GM19467 (cell line): Measurements from ENCODE around the gene RNF112.

Experiments used
- ATAC-seq: cut with Tn5 transposase; IDR thresholded peaks from one replicate; pipeline ENCODE4 v1.9.1; 2021; ENCODE audit warnings: mild to moderate bottlenecking, moderate library complexity; ENCODE audit not compliant: unreplicated experiment

The RNF112 gene, protein sequence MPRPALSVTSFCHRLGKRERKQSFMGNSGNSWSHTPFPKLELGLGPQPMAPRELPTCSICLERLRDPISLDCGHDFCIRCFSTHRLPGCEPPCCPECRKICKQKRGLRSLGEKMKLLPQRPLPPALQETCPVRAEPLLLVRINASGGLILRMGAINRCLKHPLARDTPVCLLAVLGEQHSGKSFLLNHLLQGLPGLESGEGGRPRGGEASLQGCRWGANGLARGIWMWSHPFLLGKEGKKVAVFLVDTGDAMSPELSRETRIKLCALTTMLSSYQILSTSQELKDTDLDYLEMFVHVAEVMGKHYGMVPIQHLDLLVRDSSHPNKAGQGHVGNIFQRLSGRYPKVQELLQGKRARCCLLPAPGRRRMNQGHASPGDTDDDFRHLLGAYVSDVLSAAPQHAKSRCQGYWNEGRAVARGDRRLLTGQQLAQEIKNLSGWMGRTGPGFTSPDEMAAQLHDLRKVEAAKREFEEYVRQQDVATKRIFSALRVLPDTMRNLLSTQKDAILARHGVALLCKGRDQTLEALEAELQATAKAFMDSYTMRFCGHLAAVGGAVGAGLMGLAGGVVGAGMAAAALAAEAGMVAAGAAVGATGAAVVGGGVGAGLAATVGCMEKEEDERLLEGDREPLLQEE

DNA sequence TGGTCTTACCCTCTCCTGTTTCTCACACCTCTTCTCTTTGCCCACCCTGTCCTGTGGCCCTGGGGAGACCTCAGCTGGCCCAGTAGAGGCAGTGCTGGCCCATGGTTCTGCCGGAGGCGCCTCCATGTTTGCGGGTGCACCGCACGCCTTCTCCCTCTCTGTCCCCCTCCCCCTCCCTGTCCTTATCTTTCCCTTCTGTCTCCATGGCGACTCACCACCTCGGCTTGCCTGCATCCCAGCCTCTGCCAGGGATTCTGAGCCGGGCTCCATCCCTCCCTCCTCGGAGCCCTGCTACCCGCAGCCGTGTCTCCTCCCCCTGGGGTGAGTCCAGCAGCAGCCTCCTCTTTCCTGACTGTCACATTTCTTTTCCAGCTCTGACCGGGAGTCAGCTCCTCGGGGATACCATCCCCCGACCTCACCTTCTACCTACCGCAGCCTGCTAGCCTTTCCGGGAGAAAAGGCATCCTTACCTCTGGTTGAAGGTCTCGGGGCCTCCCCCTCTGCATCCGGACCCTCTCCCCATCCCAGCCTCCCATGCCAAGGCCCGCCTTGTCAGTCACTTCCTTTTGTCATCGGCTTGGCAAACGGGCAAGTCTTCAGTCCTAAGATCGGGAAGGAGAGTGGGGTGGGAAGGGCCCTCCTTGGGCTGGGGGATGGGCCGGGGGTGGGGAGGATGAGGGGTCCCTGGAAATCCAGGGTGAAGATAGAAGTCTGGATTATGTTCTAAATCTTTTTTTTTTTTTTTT, at the start of gene RNF112:
Gene RNF112 (plus strand): TSS at position 358 of the 746 bp plus-strand sequence. CDS start 177 bp downstream, at position 535.
- no peak for ATAC-seq

DNA sequence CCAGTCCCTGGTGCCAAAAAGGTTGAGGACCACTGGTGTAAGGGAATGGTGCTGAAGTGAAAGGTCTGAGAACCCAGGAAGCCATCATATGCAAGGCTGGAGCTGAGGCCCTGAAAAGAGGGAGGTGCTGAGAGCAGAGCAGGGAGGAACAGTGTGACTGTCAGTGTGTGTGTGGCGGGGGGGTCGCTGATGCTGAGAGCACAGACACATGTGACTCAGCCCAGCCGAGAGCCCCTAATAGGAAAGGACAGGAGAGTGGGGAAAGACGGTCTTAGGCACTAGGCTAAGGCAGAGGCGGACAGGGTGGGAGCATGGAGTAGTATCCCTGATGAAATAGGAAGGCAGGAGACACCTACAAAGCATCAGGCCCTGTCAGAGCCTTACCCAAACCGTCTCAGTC, 49.7 kb upstream of the RNF112 start:
- no peak for ATAC-seq

DNA sequence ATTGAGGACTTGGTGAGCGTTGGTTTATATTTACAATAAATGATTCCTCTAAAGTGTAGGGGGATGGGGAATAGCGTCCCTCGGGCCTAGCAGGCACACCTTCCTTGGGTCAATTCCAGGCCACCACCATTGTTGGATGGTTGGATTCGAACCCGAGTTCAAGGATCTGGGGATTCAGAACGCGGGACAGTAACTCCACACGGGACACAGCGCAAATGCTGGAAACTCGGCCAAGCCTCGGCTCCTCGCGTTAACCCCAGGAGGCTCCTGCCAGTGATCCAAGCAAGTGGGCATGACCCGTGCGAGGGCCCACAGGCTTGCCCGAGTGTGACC, 49.1 kb upstream of the RNF112 start:
- ATAC-seq: no peak

DNA sequence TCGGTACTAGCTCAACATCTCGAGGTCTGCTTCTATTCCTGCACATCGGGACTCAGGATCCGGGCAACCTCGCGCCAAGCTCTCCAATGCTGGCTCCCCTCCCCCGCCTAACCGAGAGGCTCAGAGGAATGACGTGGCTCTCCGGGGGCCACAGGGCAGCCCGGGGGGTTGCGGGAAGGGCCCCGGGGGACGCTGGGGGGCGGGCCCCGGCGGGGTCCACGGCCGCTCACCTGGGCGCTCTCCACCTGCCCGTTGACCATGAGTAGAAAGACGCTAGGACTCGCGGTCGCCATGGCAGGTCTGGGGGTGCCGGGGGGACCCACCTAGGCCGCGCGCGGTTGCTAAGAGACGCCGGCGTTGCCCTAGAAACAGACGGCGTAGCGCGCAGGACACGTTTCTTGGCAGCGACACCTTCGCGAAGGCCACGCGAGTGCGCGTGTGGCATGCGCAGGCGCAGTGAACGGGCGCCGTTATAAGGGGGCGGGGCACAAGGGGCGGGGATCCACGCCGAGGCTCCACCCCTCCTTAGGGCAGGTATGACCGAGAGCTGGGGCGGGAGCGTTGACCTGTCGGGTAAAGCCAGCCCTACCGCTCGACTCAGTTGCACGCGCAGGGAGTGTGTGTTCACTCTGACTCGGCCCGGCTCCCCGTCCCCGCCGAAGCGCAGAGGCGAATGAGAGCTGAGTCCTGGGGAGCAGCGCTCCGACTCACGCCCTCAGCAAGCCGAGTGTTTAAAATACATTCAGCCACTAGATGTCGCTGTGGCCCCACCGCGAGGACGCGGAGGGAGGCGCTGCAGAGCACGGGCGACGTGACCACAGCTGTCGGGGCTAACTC, 48.5 kb upstream of the RNF112 start, which contains the start of gene B9D1:
Gene B9D1 (minus strand): TSS at position 447 of the 837 bp plus-strand sequence. CDS start 154 bp downstream, at position 293.
- ATAC-seq: peak; percentile 59

DNA sequence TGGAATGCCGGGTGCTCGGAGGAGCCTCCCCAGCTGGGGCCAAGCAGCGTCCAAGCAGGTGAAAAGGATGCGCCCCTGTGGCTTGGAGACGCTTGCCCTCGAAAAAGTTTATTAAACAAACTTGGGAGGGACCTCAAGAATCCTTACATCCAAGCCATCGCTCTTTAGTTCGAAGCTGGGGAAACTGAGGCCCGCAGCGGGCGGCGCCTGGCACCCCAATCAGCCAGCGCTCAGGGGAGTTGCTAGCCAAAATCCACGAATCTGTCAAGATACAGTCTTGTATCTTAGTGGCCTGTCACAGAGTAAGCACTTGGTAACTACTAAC, 48.0 kb upstream of the RNF112 start:
- ATAC-seq: no peak

DNA sequence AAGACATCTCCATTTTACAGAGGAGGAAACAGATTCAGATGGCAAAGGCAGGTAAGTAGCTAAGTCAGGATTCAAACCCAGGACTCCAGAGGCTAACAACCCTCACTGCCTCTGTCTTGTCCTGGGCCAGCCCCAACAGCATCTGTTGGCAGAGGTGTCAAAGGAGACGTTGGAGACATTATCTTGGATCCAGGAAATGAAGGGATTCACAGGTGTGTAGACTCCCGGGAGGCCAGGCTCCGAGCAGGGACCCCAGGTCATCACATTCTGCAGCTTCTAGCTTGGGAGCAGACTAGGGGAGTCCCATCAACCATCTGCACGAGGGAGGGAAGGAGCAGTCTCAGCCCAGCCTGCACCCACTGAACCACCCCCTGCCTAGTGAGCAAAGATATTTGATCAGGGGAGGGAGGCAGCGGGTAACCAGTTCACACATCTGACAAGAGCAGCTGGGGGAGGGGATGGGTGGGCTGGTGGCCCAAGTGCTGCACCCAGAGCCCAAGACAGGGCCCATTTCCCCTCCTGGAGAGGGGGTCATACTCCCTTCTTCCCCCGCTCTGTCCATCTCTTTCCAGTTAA, 47.5 kb upstream of the RNF112 start:
- no peak for ATAC-seq

DNA sequence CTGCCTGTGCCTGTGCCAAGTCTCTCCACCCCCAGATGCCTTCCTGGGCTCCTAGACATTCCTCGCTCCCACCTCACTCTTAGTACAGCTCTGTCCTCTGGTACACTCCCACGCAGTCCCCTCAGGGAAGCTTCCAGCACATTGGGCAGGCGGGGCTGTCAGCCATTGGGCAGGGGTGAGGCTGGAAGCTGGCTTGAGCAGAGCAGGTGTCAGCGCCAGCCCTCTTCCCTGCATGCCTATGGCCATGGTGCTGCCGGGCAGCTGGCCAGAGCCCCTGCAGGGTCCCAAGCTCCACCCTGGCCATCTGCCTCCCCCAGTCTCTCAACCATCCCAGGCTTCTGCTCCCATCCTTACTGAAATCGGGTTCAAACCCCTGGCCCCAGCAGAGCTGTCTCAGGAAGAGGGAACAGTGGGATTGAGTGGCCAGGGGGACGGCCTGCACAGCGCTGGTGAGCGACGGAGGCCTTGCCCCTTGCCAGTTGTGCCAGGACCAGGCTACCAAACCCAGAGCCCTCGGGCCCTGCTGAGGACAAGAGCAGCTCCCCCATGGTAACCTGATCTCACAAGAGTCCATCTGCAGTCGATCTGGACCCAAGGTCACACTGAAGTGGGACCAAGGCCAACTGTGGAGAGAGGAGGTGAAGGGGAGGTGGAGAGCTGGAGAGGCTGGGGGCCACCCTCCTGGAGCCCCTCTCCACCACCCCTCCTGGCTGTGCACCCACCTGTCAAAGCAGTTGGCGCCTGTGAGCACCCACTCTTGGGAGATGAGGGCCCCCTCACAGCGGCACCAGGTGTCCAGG, 46.1 kb upstream of the RNF112 start:
- ATAC-seq: no peak

DNA sequence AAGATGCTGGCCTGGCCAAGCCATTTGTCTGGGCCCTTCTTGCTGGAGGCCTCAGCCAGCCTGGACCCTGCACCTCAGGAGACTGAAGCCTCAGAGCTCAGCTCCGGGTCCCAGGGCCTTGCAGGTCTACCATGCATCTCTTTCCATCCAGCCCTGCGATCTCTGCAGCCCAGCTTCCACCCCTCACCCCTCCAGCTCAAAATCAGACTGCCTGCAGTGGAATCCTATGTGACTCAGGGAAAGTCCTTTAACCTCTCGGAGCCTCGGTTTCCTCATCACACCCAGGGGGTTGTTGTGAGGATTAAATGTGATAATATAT, 45.6 kb upstream of the RNF112 start:
- no peak for ATAC-seq

DNA sequence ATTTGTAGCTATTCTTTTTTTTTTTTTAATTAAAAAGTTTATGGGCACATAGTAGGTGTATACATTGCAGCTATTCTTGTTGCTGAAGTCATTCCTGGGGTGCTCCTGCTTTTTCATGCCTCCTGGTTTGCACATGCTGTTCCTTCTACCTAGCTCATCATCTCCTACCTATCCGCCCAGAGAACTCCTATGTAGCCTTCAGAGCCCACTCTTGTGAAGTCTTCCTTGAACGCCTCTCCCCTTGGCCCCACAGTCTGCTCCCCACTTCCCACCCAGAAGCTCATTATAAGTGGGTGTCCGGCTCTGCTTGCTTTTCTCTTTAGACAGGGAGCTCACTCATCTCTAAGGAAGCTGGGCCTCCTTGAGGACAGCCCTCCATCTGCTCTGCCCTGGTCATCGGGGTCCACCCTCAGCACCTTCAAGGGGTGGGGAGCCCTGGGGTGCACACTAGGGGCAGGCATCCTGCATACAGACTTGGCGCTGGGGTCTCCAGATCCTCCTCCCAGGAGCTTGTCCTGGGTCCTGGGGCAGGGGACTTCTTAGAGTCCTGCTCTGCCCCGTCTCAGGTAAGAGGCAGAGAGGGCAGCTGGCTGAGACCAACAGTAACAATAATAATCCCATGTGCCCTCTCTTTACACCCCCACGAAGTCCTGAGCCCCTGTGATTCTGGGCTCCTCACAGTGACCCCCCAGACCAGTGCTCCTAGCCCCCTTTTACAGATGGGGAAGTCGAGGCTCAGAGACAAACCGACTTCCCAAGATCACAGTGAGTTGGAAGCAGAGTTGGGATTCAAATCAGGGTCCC, 45.0 kb upstream of the RNF112 start:
- no peak for ATAC-seq

DNA sequence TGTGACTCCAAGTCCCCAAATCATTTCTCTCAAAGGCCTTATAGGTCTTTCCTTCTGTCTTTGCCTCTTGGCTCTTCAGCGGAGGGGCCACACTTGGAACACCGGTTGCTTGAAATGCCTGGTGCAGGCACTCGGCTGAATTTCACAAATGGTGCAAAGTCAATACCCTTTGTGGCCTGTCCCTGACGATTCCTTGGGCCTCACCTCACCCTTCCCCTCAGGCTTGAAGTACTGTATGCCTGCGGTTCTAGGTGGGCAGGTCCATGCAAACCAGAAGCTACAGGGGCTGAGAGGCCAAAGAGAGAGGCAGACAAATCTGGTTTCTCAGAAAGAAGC, 44.4 kb upstream of the RNF112 start:
- no peak for ATAC-seq

DNA sequence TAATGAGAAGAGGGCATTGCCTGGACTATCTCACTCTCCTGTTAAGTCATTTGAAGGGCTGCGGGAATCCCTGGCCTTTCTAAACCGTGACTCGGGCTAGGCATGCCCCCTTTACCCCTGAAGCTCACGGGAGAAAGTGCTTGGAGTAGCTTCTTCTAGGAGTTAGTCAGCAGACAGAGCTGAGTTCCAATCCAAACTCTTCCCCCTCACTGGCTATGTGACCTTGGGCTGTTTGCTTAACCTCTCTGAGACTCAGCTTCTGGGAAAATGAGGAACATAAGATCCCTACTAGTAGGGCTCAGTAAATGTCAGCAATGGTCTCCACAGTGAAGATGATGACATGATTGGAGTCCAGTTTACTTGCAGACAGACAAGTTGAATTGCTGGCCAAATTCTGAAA, 42.8 kb upstream of the RNF112 start:
- ATAC-seq: no peak

DNA sequence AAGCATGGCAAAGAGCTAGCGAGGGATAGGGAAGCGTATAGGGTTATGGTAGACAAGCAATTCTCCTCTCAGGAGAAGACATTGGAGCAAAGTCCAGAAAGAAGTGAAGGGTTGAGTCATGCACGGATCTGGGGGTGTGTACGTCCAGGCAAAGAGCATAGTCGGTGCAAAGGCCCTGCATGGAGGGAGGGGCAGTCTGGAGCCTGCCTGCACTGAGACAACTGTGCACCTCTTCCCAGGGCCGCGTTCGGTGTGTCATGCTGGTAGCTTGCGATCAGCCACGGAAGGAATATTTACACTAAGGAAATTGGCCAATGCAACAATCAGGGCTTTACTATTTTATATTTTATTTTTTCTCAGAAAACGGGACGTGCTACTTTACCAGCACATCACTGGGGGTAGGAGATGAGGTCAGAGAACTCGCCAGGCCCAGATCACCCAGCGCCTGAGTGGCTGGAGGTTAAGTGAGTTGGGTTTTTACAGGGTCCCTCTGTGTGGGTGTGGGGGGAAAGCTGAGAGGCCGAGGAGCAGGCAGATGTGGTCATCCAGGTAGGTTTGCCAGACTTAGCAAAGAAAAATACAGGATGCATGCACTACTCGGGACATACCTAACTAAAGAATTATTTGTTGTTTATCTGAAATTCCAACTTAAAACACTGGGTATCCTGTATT, 41.8 kb upstream of the RNF112 start:
- ATAC-seq: no peak

DNA sequence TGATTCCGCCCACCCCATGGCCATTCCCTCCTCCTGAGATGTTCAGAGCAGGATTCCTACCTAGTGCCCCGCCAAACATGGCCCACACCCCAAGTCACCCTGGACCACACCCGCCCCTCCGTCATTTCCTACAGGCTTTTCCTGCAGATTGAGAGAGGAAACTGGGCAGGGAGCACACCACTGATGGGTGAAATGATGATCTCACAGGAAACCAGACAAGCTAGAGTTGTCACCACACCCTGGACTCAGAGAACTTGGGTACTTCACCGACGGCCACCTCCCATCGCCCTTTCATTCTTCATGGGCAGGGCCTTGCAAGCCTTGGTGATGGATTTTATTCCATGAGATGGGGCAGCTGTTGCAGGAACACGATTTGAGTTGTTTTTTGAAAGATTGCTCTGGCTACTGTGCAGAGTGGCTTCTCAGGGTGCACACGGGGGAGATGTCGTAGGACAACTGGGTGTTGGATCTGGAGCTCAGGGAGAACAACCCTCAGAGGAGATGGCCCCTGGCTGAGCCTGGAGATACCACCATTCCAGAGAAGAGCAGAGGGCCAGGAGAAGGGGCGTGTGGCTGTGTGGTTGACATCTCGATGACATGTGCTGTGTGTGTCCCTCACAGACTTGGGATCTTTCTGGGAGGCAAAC, 41.1 kb upstream of the RNF112 start:
- ATAC-seq: no peak

DNA sequence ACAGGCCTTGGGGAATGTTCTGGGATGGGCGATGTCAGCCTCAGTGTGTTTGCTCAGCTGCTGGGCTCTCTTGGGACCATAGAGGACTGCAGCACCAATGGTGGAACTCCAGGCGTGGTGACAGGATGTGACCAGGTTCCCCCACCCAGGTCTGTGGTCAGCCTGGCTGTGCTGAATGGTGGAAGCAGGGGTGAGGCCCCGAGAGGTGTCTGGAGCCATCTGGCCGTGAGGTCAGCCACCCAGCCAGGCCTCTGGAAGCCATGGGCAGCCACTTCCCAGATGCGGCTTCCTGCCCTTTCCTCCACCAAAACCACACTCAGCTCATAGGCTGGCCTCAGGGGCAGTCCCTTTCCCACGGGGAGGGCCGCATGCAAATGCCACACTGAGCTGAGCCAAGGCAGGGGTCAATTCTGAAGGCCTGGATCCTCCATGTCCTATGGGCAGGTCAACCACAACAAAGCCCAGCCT, 40.5 kb upstream of the RNF112 start:
- ATAC-seq: peak; percentile 59

DNA sequence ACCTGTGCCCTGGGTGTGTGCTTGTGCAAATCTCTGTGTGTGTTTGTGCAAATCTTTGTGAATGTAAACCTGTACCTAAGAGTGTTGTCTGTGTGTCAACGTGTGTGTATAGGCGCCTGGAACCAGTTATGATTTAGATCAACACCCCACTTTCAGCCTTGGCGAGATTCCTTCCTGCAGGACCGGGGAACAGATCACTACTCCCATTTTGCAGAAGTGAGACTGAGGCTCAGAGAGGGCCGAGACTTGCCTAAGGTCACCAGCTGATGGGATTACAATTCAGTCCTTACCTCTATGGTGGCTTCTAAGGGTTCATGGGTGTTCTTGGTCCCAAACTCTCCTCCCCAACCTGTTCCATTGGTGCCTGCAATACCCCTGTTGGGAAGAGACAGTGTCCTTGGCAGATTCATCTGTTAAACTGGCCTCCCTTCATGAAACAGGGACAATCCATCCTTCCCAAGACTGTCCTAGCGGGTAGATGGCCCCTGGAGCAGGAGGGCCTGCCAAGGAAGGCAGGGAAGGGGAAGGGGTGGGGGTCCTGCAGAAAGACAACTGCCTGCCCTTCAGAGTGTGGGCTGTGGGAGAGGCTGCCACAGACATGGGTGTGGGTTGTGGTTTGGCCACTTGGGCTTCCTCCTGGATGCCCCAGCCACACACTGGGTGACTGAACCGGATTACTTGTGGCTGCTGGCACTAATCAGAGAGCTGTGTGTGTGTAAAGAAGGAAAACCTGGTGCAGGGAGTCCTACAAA, 39.6 kb upstream of the RNF112 start:
- ATAC-seq: no peak

DNA sequence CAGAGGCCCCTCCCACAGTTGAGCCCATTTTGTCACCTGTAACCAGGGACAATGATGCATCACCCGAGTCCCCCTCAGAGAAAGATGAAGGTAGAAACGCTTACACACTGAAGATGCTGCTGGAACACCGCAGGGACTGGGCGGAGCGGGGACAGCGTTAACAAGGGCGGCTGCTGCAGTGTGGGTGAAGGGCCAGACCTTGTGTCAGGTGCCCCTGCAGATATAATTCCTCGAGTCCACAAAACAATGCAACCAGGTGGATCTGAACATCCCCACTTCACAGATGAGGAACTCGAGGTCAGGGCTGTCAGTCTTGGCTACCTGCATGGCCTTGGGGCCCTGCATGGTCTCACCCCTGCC, 39.0 kb upstream of the RNF112 start:
- ATAC-seq: no peak

DNA sequence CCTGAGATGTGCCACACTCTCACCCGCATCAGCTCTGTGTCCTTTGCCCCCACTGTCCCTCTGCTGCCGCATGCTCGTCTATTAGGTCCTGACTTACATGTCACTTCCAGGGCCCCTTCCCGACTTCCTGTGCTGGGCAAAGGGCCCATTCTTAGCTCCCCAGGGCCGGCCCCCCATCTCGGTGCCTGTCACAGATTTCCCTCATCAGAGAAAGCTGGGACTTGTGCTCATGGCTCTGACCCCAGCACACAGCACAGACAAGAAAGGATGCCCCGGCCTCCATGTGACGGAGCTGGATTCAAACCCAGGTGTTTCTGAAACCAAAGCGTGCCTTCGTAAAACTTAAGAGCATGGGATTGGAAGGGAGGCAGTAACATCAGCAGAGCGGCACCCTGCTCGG, 38.6 kb upstream of the RNF112 start:
- ATAC-seq: no peak
